ENCODE data around the gene ARIH1.
"Not testable (repeated sequence)": the region's sequence is repeated elsewhere in the genome, so short reads cannot be mapped to it uniquely, and the experiment has no call there.

Gene ARIH1, protein sequence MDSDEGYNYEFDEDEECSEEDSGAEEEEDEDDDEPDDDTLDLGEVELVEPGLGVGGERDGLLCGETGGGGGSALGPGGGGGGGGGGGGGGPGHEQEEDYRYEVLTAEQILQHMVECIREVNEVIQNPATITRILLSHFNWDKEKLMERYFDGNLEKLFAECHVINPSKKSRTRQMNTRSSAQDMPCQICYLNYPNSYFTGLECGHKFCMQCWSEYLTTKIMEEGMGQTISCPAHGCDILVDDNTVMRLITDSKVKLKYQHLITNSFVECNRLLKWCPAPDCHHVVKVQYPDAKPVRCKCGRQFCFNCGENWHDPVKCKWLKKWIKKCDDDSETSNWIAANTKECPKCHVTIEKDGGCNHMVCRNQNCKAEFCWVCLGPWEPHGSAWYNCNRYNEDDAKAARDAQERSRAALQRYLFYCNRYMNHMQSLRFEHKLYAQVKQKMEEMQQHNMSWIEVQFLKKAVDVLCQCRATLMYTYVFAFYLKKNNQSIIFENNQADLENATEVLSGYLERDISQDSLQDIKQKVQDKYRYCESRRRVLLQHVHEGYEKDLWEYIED

DNA sequence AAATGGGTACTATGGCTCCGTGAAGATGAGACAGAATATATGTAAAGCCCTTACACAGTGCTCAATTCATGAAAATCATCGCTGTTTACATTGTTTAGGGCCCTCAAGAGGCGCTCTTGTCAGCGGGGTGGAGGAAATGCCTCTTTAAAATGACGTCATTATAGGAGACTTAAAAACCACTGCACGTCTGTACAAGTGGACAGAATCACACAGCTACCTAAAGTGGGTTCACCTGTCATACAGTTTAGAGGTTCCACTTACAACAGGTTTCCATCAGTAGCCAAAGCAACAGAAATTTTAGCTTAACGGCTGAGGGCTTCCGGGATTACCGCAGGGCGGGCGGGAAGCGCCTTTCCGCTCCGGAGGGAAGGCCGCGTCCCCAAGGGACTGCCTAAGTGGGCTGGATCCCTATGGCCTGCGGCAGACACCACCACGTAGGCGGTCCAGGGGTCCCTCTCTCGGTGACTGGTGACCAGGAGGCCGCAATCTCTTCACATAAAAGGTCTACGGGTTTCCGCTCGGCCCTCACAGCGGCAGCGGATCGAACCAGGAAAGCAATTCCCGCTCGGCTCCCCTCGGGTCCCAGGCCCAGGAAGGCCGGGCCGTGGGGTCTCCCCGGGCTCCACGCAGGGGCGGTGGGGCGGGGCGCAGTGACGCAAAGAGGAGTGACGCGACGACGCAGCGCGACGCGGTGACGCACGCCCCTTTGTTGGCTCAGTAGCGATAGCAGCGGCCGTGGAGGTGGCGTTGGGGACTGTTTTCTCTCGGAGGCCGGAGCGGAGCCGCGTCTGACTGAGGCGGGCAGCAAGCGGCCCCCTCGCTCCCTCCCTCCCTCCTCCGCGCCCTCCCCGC is at the start of gene ARIH1:
ARIH1 (plus strand) TSS at position 717 of the 852 bp plus-strand sequence. CDS start 310 bp downstream, outside the sequence.
- peak; percentile 93 to 95 (median 95) for DNase-seq (ENCODE audit: low read depth in 2 of 3, low spot score in 2 of 3)

DNA sequence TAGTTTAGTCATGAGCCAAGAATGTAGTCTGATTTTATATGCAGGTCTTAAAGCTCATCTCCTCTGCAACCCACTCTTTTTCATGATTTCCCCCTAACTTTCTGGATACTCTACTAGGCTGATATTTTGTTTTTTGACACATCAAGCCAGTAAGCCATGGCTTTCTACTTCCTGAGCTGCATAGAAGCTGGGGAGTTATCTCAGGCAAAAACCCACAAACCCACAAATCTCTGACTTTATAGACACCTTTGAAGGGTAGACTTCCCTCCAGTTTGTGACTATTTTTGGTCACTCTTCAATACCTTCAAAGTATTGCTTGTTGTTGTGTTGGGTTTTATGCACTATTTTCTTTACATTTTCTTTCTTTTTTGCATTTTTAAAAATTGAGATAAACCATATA is 47.4 kb upstream of the ARIH1 start:
- no peak for DNase-seq (ENCODE audit: low read depth in 2 of 3, low spot score in 2 of 3)

DNA sequence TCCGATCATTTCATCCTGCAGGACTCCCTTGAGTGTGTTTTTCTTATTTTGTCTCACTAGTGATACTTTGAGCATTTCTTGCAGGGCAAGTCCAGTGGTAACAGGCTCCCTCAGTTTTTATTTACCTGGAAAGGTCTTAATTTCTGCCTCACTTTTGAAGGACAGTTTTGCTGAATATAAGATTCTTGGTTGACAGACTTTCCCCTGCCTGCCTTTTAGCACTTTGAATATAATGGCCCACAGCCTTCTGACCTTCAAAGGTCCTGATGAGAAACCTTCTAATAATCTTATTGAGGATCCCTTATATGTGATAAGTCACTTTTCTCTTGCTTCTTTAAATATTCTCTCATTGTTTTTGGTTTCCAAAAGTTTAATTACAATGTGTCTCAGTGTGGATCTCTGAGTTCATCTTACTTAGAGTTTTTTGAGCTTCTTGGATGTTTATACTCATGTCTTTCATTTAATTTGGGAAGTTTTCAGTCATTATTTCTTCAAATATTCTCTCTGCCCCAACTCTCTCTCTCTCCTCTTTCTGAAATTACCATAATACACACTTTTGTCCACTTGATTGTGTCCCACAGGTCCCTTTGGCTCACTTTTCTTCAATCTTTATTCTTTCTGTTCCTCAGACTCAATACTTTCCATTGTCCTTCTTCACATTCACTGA is 36.3 kb upstream of the ARIH1 start:
- no peak for DNase-seq (ENCODE audit: low read depth in 2 of 3, low spot score in 2 of 3)

DNA sequence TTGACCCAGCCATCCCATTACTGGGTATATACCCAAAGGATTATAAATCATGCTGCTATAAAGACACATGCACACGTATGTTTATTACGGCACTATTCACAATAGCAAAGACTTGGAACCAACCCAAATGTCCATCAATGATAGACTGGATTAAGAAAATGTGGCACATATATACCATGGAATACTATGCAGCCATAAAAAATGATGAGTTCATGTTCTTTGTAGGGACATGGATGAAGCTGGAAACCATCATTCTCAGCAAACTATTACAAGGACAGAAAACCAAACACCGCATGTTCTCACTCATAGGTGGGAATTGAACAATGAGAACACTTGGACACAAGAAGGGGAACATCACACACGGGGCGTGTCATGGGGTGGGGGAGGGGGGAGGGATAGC is 31.3 kb upstream of the ARIH1 start:
- DNase-seq (ENCODE audit: low read depth in 2 of 3, low spot score in 2 of 3), result not testable (repeated sequence)

DNA sequence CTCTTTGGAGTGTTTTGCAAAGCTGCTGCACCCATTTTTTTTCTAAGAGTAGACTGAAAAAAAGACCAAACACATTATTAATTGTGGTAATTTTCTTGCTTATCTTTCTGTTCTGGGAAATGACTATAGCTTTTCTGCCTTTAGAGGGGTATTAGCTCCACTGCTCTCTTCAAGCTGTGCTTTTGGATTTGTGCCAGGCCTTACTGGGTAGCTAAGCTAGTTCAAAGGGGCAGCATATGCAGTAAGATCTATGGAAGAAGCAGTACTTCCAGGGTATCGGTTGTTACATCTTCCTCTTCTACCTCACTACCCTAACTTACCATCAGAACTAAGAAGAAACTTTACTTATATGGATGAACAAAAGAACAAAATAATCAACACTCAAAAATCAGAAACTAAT is 28.7 kb upstream of the ARIH1 start:
- DNase-seq (ENCODE audit: low read depth in 2 of 3, low spot score in 2 of 3), result no peak

DNA sequence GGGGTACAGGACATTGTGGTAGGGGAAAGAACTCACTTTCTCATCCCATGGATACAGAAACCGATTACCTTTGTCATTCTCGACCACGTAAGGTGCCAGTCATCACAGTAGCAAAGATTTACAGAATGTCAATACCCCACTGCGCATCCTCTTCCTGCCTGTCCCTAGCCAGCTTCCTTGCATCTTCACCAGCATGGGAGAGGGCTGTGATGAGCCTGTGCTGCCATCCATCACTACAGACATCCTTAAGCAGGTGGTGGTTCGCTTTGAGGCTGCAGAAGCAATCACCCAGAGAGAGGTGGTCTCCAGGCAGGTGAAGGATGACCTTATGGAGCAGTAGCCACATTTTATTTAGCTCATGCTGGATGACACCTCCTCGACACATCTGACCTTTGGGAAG is 23.3 kb upstream of the ARIH1 start:
- DNase-seq (ENCODE audit: low read depth in 2 of 3, low spot score in 2 of 3), result no peak

DNA sequence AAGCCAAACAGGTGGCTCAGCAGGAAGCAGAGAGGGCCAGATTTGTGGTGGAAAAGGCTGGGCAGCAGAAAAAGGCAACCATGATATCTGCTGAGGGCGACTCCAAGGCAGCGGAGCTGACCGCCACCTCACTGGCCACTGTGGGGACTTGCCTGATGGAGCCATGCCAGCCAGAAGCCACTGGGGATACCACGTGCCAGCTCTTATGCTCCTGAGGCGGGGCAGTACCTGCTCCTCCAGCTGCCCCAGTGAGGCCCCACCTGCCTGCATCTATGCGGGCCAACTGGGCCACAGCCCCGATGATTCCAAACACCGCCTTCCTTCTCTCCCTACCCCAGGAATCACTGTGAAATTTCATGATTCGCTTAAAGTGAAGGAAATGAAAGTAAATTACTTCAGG is 22.9 kb upstream of the ARIH1 start:
- no peak for DNase-seq (ENCODE audit: low read depth in 2 of 3, low spot score in 2 of 3)

DNA sequence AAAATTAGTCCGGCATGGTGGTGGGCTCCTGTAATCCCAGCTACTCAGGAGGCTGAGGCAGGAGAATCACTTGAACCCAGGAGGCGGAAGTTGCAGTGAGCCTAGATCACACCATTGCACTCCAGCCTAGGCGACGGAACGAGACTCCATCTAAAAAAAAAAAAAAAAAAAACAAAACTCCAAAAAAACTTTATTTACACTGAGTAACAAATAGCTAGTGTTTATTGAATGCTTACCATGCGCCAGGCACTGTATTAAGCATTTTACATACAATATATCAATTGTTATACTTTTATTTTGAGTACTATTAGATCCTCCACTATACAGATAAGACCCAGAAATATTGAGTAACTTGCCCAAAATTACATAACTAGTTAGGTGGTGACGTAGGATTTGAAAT is 17.4 kb upstream of the ARIH1 start:
- DNase-seq (ENCODE audit: low read depth in 2 of 3, low spot score in 2 of 3), result no peak

DNA sequence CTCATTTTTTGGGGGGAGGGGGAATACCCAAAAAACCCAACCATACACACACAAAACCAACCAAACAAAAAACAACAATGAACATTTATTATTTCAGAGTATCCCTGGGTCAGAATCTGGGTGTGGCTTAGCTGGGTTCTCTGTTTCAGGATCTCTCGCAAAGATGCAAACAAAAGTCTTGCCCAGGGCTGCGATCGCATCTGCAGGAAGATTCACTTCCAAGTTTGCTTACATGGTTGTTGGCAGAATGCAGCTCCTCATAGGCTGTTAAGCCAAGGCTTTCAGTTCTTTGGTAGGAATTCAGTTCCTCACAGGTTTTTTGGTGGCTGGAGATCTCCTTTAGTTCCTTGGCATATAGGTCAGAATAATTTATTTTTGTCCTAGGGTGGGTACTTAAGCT is 13.7 kb upstream of the ARIH1 start:
- no peak for DNase-seq (ENCODE audit: low read depth in 2 of 3, low spot score in 2 of 3)

DNA sequence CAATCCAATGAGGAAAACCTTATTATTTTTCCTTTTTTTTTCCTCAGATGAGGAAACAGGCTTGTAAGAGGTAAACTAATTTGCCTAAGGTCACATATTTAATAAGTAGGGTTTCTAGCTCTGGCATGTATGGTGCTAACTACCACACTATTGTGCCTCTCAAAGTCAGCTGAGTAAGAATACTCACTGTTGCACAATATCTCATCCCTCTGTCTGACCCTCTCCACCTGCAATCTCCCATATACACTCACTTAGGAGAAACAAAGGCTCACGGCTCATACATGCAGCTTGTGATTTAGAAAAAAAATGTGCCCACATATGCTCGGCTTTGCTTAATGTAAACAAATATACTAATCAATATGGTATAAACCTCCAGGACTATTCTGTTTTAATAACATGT is 10.4 kb upstream of the ARIH1 start:
- no peak for DNase-seq (ENCODE audit: low read depth in 2 of 3, low spot score in 2 of 3)

DNA sequence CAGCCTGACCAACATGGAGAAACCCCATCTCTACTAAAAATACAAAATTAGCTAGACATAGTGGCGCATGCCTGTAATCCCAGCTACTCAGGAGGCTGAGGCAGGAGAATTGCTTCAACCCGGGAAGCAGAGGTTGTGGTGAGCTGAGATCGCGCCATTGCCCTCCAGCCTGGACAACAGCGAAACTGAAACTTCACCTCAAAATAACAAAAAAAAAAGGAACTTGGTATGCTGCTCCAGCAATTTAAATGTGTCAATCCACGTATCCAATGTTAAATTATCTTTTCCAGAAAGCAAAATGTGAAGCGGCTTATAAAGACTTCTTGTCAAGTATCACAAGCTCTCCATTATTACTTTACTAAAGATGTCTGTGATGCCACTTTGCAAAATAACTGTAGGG is 9.9 kb upstream of the ARIH1 start:
- DNase-seq (ENCODE audit: low read depth in 2 of 3, low spot score in 2 of 3), result no peak

DNA sequence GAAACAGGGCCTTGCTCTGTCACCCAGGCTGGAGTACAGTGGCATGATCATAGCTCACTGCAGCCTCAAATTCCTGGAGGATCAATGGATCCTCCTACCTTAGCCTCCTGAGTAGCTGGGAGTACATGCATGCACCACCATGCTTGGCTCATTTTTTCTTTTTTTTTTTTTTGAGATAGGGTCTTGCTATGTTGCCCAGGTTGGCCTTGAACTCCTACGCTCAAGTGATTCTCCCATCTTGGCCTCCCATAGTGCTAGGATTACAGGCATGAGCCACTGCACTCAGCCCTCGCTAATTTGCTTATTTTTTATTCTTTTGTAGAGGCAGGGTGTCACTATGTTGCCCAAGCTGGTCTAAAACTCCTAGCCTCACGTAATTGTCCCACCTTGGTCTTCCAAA is 6.0 kb upstream of the ARIH1 start:
- no peak for DNase-seq (ENCODE audit: low read depth in 2 of 3, low spot score in 2 of 3)

DNA sequence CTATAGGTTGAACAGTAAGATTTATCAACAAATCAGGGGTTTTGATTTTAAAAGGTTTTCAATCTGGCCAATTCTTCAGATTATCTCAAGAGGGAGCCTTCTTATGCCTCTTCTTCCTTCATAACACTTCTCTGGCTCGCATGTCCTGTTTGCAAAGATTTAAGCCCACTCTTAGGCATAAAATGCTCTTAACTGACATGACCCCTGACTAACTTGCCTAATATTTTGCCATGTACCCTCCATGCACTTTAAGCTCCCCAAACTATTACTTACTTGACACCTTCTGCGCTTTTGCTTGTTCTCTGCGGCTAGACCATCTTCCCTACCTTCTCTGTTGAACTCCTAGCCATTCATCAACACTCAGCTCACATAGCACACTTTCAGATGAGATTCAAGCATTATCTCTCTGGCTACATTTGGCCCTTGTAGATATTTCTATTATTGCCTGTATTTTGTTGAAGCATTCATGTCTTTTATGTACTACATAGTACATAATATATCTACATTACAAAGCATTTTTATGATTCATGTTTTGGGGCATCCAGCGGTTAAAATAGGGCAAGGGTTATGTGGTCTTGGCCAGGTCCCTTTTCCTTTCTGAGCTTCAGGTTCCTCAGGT is 1.0 kb upstream of the ARIH1 start:
- no peak for DNase-seq (ENCODE audit: low read depth in 2 of 3, low spot score in 2 of 3)

DNA sequence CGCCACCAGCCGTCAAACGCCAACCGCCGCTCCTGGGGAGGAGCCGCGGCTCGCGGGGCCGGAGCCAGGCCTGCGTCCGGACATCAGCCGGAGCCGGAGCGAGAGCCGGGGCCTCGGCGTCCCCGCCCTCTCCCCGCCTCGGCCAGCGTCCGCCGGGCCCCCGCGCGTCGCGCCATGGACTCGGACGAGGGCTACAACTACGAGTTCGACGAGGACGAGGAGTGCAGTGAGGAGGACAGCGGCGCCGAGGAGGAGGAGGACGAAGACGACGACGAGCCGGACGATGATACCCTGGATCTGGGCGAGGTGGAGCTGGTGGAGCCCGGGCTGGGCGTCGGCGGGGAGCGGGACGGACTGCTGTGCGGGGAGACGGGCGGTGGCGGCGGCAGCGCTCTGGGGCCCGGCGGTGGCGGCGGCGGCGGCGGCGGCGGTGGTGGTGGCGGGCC is 359 bp downstream of the ARIH1 start:
- DNase-seq (ENCODE audit: low read depth in 2 of 3, low spot score in 2 of 3), result peak in 2 of 3 experiments; percentile 10 to 18

DNA sequence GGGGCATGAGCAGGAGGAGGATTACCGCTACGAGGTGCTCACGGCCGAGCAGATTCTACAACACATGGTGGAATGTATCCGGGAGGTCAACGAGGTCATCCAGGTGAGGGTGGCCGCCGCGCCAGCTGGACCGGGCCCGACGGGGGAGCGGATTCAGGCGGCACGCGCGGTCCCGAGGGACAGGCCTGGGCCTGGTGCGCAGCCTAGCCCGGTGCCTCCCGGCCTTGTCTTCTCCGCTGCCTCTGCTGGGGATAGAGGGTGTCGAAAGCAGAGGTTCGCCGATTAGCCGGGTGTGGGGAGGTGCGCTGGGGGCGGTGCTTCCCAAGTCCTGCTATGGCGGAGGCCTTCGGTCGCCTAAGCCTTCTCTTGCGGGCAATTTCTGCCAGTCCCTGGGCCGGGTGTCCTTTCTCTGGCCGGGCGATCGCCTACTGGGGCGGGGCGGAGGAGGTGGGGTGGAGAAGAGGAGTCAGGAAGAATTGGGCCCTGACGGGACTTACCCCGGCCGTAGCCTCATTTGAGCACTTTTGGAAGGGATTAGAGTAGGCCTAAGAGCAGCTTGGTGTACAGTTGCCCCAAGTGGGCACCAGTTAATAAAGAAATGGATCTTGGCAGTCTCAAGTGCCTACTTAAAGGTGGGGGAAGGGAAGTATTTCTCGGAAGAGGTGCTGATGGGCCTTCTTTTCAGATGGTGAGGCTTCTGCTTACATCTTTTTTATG is 940 bp downstream of the ARIH1 start:
- DNase-seq (ENCODE audit: low read depth in 2 of 3, low spot score in 2 of 3), result peak; percentile 41 to 63 (median 54)

DNA sequence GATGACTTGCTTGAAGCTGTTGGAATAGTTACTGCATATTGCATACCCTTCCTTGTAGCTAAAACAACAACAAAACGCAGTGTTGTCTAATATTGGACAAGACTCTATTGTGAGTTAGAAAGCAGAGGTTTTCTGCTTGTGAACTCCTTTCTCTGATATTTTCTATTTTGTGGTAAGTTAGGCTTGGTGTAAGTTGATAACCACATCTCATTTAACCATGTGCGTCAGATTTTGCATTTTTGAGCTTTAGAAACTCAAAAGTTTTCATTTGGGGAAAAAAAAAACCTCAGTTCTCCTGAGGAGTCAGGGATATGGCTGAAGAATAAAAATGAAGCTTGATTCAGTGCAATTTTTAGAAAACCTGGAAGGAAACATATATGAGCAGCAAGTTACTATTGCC is 1.5 kb downstream of the ARIH1 start:
- no peak for DNase-seq (ENCODE audit: low read depth in 2 of 3, low spot score in 2 of 3)

DNA sequence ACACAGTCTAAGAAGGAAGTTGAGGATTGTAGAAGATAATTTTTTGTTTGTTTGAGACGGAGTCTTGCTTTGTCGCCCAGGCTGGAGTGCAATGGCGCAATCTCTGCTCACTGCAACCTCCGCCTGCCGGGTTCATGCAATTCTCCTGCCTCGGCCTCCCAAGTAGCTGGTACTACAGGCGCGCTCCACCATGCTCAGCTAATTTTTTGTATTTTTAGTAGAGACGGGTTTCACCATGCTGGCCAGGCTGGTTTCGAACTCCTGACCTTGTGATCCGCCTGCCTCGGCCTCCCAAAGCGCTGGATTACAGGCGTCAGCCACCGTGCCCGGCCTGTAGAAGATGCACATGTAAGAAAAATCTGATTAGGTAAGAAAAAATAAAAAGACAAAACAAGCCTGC is 2.2 kb downstream of the ARIH1 start:
- not testable (repeated sequence) for DNase-seq (ENCODE audit: low read depth in 2 of 3, low spot score in 2 of 3)

DNA sequence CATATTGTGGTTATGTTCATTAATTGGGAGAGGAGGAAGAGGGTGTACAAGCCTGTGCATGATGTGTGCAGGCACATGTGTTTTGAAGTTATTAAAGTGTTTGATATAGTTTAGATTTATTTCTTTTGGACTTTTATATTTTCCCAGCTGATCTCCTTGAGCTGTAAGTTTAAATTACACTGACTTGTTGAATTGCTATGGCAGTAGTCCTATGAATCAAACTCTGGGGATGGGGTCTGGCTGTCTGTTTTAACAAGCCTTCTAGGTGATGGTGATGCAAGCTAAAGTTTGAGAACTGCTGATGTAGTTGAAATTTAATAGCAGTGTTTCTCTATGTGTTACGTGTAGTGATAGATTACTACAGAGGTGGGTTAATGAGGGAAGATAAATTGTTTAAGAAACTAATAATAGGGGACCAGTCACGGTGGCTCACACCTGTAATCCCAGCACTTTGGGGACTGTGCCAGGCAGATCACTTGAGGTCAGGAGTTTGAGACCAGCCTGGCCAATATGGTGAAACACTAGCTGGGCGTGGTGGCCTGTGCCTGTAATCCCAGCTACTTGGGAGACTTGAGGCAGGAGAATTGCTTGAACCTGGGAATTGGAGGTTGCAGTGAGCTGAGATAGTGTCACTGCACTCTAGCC is 7.0 kb downstream of the ARIH1 start:
- no peak for DNase-seq (ENCODE audit: low read depth in 2 of 3, low spot score in 2 of 3)

DNA sequence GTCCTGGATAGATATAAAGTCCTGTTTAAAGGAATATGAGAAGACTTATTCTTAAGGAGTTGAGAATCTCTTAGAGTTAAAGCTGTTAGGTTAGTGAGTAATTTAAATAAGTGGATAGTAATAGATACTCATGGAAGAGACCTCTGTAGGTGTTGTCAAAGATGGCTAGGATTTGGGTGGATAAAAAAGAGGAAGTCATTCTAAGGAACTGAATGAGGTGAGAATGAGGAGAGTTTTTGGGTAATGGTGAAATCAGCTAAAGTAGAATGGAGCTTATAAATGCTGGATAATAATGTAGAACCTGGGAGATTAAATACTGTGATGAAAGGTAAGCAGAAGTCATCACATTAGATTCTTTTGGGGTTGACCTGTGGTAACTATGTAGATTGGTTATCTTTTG is 8.1 kb downstream of the ARIH1 start:
- no peak for DNase-seq (ENCODE audit: low read depth in 2 of 3, low spot score in 2 of 3)

DNA sequence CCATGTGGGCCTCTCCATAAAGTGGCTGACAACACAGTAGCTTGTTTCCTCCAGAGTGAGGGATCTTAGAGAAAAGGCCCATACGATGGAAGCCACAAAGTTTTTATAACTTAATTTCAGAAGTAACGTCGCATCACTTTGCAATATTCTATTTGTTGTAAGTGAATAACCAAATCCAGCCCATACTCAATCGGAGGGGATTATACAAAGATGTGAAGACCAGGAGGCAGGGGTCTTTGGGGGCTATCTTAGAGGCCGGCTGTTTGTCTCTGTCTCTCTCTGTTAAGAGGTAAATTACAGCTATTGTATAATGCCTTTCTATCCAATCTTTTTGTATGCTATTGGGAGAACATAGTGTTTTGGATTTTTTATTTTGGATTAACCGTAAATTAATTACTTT is 9.1 kb downstream of the ARIH1 start:
- DNase-seq (ENCODE audit: low read depth in 2 of 3, low spot score in 2 of 3), result no peak

All from activated CD8-positive, alpha-beta memory T cell treated with anti-CD3 and anti-CD28 coated beads for 48 hours (primary cell).